GM19238 (cell line): ENCODE results near the gene RELN.
"Not testable (repeated sequence)": the region's sequence is repeated elsewhere in the genome, so short reads cannot be mapped to it uniquely, and the experiment has no call there.

Source experiments
- DNase-seq: peaks from one replicate; pipeline ENCODE4 v3.0.0; 2011; ENCODE audit warnings: low spot score; ENCODE audit not compliant: insufficient read length

RELN gene

GRCh38 chr7:103896826-103897225, 92.6 kb downstream of the RELN start:
- DNase-seq = not testable (repeated sequence)

DNA sequence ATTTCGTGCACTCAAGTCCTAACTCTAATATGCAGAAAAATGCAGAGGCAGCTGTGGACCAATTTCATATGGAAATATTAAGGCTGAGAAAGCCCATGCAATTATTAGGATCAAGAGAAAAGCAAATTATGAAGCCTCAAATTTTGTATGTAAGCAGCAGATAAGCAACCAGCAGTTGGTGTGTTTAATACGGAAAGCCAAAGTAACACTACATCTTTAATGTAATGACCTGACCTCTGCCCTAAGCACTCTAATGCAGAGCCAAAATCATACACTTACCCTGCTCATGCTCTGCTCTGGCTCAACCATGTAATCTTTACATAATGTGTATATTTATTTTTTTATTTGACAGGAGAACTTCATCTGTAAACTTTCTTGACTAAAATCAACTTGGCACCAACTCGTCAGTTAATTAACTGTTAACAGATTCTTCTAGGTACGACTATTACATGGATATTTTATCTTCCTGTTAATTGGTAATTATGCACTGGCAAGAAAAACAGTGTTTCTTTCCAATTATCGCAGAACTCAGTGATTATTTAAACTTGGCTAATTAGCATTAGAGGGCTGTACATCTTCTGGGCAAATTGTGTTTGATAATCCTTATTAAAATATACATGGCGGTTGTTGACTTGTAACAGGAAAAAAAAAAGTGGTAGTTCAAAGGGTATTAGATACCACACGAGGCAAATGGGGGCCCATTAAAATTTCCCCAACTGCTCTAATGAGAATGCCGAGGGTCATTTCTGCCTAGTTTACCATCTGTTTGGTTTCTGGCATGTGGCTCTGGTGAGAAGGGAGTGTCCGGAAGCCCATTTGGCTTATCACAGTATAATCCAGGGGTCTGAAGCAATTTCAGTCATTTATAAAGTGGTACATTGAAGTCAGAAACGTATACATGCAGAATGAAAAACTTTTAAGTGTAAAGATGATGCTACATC, 94.5 kb downstream of the RELN start:
- no peak for DNase-seq

- DNase-seq = no peak
Measured at GRCh38 chr7:103893350-103893749, 96.1 kb downstream of the RELN start.

DNA sequence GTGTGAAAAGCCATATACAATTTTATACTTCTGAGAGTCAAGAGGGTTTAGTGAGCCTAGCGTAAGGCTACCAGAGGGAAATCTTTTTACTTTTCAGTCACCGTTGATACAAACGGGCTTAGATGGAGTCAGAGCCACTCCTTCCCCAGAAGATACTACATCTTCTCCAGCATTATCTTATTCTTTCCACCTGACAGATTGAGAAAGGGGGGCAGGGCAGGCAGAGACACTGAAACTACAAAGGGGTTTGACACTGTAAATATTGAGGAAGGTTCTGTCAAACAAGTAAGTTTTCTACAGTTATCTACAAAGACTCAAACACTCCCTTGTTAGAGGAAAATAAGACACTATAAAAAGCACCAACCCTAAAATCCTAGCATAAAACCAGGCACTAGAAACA, 100.0 kb downstream of the RELN start:
- no peak for DNase-seq

DNA sequence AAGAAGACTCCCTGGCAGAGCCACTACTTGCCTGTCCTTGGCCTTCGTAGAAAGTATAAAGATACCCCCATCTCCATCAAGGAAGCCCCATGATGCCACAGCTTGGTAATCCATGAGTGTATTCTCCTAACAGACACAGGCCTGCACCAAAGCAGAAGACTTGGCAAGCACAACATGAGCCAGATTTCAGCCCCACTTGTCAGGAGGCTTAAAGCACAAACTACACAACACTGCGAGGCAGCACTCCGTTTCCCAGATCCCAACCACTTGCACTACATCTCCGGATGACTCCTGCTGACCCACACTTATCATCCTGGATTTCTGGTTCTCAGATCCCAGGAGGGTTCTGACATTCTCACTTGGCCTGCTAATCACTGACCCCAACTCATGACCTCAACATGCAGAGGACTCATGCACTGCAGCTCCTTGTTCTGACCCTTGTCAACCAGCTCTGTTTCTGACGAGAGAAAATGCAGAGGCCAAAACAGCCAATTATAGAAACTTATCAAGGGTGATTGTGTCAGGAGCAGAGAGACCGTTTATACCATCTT, 100.8 kb downstream of the RELN start:
- DNase-seq = no peak

GRCh38 chr7:103887853-103888602, 101.4 kb downstream of the RELN start:
- DNase-seq = no peak

GRCh38 chr7:103887050-103887449, 102.4 kb downstream of the RELN start:
- no peak for DNase-seq

DNA sequence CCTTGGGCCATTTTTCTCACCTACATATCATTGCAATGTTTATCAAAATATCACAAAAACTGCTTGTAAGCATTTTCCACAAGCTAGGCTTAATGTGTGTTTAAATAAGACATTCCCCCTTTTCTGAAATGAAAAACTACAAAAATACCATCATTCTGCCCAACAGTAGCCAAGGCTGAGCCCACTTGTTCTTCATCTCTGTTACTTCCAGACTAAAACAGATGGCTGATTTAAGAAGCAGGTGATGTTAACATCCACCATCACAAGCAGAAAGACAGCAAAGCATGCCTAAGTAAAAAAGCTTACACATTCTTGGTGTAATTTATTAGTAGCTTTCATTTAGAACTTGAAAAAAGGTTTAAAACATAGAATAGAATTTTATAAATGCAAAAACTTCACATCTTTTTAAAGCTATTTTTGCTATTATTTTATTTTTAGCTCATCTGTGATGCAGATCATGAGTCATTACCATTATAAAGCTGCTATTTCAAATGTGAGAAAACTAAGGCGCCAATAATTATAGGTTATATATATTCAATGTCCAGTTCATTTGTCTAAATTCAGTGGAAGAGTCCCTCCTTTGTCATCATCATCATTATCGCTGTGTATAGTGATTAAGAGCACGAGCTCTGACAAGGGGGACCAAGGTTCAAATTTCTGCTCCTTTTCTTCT, 109.4 kb downstream of the RELN start:
- no peak for DNase-seq

DNA sequence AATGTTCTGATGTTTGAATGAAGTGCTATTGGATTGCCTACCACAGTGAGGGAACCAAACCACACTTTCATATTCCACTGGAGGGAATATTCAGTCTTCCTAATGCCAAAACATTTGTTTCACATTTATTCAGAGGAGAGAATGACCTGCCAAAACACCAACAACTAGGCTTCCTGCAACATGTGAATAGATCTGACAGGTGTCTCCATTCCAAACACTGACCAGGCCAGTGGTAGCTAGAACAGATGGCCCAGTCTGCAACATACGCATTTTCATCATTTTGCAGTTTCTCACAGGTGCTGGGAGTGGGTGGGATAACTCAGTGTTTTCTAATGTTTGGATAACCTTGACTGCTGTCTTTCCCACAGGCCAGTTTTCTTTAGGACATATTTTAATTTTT, 110.0 kb downstream of the RELN start:
- no peak for DNase-seq

DNA sequence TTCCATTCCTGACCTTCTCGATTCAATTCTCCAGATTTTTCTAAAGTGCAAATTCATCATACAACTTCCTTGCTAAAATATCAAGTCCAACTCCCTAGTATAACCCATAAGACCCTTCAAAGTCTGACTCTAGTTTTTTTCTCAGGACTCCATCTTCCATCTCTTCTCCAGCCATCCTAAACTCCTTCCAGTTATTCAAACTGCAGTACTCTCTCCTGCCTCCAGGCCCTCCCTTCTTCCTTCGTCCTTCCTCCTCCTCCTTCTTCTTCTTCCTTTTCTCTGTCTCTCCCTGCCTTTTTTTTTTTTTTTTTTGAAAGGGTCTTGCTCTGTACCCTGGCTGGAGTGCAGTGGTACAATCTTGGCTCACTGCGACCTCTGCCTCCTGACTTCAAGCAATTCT, 111.9 kb downstream of the RELN start:
- no peak for DNase-seq

GRCh38 chr7:103875718-103876117, 113.7 kb downstream of the RELN start:
- no peak for DNase-seq

- DNase-seq = no peak
Measured at GRCh38 chr7:103871473-103871872, 118.0 kb downstream of the RELN start.

- DNase-seq = no peak
Measured at GRCh38 chr7:103870664-103871063, 118.8 kb downstream of the RELN start.

DNA sequence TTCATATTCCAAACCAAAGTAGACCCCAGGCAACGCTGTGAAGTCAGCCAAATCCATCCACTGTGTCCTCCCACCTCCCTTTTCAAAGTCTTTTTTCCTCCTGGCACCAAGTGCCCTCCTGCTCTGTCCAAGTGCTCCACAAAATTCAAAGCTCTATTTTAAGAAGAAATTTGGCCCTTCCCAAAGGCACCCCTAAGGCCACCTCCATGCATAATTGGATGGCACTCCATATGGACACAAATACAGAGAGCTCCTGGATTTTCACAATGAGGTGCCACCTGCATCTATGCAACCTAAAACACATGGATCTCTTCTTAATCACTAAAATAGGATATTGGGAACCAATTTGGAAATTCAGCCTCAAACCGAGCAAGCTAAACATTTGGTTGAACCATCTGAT, 121.6 kb downstream of the RELN start:
- no peak for DNase-seq

DNA sequence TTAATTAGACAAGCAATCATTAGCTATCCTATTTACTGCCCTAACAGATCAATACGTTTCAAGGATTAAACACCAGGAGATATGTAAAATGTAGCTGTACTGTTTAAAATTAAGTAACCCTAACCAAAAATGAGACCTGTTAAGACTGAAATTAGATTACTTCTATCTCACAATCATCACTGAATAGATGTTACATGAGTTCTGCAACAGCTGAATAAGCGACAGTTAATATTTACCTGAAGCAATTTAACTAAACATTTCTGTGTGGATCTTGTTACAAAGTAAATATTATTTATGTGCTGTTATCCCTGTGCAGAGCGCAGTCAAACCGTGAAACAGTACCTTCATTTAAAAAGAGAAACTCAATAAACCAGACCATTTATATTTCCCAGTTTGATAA, 122.5 kb downstream of the RELN start:
- DNase-seq = no peak

DNA sequence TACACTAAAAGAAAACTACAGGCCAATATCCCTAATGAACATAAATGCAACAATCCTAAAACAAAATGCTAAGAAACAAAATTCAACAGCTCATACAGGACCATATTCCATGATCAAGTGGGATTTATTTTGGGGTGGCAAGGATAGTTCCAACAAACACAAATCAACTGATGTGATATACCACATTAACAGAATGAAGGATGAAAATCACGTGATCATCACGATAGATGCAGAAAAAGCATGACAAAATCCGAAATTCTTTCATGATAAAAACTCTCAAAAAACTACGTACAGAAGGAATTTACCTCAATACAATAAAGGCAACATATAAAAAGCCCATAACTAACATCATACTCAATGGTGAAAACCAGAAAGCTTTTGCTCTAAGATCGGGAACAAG, 124.0 kb downstream of the RELN start:
- DNase-seq = no peak

DNA sequence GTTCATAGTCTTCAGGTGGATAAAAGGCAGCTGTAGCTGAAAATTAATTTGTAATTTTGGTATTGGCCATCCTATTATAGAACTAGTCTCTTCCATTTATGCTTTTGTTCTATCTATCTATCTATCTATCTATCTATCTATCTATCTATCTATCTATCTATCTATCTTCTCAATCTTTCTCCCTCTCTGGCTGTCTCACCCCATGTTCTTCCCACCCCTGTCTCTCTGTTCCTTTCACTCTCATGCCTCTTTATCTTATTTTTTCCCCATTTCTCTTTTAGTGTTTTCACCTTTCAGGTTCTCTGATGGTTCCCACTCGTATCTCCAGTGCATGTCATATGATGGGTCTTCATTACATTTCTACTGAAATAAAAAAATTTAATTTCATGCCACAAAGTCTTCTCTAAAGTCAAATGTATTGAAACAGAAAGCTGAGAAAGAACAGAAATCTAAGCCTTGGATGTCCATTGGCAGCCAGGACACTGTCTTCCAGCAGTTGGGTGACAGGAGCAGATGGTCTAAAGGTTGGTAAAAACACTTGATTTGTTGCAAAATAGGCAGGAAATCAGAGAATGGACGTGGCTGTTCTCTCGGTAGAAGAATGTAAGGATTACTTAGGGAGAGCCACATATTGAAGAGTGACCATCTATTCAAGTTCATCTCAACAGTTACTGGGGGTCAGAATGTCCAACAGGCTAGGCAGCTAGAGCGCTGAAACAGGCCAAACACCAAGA, 127.0 kb downstream of the RELN start:
- DNase-seq = no peak

DNA sequence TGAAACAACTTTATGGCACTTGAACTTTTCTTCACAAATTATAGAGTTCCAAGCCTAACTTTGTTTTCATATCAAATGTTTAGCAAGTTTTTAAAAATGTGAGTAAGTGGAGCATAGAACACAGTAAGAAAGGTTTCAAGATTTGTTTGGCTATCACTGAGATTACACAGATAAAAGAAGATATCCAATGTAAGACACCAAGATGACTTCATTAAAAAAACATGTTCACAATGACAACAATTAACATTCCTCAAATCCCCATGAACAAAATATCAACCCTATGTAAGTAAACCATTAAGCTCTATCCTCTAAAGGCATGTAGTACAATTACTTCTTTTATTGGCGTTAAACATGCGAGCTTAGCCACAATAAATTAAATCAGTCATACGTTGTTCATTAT, 129.7 kb downstream of the RELN start:
- no peak for DNase-seq

DNA sequence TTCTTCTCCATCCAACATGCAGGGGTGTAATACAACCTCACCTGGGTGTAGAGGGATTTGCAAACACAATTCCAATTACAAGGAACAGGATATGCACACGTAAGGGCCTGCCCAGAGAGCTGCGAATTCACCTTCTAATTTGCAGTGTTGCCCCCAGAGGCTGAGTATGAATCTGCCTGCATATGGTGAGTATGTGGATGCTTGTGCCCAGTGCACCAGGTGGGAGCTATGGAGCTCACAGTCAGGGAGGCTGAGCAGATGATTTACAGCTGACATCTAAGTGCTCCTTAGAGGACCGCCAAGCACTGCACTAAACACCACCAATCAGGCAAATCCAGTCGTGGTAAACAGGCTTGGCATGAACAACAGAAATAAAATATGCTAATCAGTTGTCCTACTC, 132.0 kb downstream of the RELN start:
- DNase-seq = no peak

GRCh38 chr7:103856929-103857328, 132.5 kb downstream of the RELN start:
- no peak for DNase-seq

DNA sequence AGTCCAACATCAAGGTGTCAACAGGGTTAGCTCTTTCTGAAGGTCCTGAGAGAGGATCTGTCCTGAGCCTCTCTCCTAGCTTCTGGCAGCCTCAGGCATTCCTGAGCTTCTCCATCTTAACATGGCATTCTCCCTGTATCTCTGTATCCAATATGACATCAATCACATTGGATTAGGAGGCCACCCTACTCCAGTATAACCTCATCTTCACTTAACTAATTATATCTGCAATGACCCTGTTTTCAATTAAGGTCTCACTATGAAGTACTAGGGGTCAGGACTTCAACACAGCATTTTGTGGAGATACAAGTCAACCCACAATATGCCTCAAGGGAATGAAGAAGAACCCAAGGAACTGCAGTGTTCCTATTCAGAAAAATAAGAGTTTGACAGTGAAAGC, 133.8 kb downstream of the RELN start:
- DNase-seq = no peak
